ENCODE data around the gene RBM42.

DNA sequence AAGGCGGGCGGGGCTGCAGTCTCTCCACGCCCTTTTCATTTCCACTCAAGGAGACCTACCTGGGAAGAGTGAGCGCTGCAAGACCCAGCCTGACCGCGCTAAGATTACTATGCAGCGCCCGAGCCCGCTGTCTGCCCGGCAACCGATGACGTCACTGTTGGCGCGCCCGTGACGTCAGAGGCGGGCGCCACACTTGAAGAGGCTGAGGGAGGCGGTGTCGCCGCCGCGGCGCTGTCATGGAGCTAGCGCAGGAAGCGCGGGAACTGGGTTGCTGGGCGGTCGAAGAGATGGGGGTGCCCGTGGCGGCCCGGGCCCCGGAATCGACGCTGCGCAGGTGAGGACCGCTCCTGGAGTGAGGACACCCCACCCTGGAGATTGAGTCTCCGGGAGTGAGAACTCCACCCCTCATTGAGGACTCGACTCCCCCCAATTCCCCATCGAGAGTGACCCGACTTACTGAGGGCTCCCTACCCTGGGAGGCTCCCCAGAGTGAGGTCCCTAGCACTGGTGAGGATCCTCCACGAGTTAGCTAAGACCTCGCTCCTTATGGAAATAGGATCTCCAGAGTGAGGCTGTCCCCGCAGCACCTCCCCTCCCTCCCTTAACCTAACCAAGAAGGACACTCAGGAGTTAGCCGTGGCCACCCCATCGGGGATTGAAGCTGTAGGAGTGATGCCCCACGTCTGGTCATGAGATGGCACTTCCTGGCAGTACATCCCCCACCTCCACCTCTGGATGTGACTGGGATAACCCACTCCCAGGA, 16.1 kb upstream of the RBM42 start, which contains the start of gene HAUS5:
- TF ChIP-seq, protein P1, sequence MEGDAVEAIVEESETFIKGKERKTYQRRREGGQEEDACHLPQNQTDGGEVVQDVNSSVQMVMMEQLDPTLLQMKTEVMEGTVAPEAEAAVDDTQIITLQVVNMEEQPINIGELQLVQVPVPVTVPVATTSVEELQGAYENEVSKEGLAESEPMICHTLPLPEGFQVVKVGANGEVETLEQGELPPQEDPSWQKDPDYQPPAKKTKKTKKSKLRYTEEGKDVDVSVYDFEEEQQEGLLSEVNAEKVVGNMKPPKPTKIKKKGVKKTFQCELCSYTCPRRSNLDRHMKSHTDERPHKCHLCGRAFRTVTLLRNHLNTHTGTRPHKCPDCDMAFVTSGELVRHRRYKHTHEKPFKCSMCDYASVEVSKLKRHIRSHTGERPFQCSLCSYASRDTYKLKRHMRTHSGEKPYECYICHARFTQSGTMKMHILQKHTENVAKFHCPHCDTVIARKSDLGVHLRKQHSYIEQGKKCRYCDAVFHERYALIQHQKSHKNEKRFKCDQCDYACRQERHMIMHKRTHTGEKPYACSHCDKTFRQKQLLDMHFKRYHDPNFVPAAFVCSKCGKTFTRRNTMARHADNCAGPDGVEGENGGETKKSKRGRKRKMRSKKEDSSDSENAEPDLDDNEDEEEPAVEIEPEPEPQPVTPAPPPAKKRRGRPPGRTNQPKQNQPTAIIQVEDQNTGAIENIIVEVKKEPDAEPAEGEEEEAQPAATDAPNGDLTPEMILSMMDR (IDR thresholded peaks at IDR 0.05), result peak in 2 of 7 experiments; percentile 10 to 31
- TF ChIP-seq POLR2AphosphoS5 (IDR thresholded peaks at IDR 0.05), result peak; percentile 81 to 93 (median 90)
- TF ChIP-seq EP300 (IDR thresholded peaks at IDR 0.05), result no peak
- no peak for TF ChIP-seq POLR2A (IDR thresholded peaks at IDR 0.05)

All from stomach (tissue), 4 donors.